RWPE1 (cell line): ENCODE measurements around the gene BICDL2.

Experiments used
- CTCF ChIA-PET: fragments of 350-600 bp; sonication (Branson Sonifier 250); formaldehyde crosslinking; extraction: SDS; loops from one replicate; lab custom pipeline; 2021; lab: Yijun Ruan, JAX
- POLR2A ChIA-PET: fragments of 400-600 bp; formaldehyde crosslinking; extraction: SDS; loops from one replicate; lab custom pipeline; 2020; ENCODE audit warnings: antibody characterized with exemption; ENCODE audit not compliant: low non-redundant PET; lab: Yijun Ruan, JAX
- DNase-seq: peaks from one replicate; pipeline ENCODE4 v3.0.0; 2012; ENCODE audit warnings: low spot score
- H3K27ac ChIP-seq: fragments of 450-650 bp; 2 replicates; pipeline ENCODE4 v1.5.1; 2017
- TF ChIP-seq, protein P1 (sequence below): fragments of 450-650 bp; conservative IDR thresholded peaks from 2 replicates; pipeline ENCODE4 v1.5.1; 2017; ENCODE audit warnings: low read depth, mild to moderate bottlenecking

Gene BICDL2

DNA sequence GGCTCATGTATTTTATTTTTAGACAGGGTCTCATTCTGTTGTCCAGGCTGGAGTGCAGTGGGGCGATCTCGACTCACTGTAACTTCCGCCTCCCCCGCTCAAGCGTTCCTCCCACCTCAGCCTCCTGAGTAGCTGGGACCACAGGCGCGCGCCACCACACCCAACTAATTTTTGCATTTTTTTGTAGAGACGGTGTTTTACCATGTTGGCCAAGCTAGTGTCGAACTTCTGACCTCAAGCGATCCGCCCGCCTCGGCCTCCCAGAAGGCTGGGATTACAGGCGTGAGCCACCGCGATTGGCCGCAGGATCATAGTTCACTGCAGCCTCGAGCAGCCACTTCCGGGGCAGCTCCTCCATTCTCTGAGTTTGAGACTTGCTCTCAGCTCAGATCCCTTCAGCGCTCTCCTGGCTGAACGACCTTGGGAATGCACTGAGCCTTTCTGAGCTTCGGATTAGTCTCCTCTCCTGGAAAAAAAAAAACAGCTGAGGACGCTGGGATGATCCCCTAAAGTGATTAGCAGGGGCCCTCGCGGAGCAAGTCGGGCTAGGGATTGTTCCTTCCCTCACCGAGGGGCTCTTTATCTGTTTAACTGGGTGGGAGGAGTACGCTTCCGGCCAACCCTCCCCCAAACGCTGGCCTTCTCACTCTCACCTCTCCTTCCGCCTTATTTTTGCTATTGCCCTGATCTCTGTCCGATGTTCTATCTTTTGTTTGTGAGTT lies 55.4 kb downstream of the BICDL2 start:
- TF ChIP-seq, protein P1, sequence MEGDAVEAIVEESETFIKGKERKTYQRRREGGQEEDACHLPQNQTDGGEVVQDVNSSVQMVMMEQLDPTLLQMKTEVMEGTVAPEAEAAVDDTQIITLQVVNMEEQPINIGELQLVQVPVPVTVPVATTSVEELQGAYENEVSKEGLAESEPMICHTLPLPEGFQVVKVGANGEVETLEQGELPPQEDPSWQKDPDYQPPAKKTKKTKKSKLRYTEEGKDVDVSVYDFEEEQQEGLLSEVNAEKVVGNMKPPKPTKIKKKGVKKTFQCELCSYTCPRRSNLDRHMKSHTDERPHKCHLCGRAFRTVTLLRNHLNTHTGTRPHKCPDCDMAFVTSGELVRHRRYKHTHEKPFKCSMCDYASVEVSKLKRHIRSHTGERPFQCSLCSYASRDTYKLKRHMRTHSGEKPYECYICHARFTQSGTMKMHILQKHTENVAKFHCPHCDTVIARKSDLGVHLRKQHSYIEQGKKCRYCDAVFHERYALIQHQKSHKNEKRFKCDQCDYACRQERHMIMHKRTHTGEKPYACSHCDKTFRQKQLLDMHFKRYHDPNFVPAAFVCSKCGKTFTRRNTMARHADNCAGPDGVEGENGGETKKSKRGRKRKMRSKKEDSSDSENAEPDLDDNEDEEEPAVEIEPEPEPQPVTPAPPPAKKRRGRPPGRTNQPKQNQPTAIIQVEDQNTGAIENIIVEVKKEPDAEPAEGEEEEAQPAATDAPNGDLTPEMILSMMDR, result no peak
- CTCF ChIA-PET, result interaction anchor here (0.7 to 1.0 kb wide), 3 partner anchors 9 to 65 kb away, joined by 3 to 8 read pairs (median 3); partner anchors contain the start of gene MMP25
- peak overlapping the region; percentile 84 for H3K27ac ChIP-seq
- POLR2A ChIA-PET, result interaction anchor here (0.5 to 1.5 kb wide), 4 partner anchors 11 to 59 kb away, joined by 3 to 7 read pairs (median 3); partner anchors contain the start of gene PAQR4
- no peak for DNase-seq

DNA sequence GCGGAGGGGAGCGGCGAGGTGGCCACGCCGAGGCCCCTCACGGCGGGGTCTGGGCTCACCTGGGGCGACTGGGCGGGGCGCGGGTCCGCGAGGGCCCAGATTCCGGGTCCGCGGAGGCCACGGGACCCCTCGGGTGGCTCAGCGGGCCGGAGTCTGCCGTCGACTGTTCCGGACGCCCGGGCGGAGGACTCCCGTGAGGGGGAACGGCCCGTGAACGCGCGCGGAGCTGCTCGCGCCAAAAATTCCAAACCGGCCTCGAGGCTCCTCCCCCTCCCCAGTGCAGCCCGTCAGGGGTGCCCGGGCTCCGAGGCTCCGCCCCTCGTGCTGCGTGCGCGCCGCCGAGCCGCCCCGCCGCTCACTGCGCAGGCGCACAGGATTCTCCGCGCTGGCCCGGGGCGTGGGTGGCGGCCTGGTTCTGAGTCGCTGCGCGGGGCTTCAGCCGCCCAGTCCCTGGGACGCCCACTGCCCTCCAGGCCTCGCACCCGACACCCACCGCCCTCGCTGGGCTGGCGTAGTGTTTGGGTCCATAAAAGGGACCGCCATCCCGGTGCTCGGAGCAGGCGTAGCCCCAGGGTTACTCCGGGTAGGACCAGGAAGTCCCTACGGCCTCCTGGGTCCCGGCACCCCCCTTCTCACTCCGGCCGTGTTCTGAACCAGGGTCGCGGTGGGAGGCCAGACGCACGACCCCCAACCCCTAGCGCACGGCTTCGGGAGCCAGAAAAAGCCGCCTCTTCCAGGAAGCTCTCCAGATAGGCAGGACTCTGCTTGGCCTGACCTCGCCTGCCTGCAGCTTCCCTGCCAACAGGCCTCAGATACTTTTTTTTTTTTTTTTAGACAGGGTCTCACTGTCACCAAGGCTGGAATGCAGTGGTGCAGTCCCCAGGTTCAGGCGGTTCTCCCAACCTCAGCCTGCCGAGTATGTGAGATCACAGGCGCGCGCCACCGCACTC lies 56.2 kb downstream of the BICDL2 start, which contains the start of gene PKMYT1:
Gene PKMYT1 (minus strand): TSS at position 220 of the 950 bp plus-strand sequence. CDS start 789 bp downstream, outside the sequence.
- peak within 1 kb of the TSS; percentile 84 for H3K27ac ChIP-seq
- TF ChIP-seq, protein P1, result no peak
- ChIA-PET POLR2A (interaction anchor here (0.5 to 1.5 kb wide), 4 partner anchors 10 to 58 kb away, joined by 3 to 7 read pairs (median 3); partner anchors contain the start of gene PAQR4), CTCF (interaction anchor here (0.6 to 1.5 kb wide), 5 partner anchors 8 to 66 kb away, joined by 3 to 8 read pairs (median 6); partner anchors contain the start of gene MMP25)
- peak; percentile 99 for DNase-seq

DNA sequence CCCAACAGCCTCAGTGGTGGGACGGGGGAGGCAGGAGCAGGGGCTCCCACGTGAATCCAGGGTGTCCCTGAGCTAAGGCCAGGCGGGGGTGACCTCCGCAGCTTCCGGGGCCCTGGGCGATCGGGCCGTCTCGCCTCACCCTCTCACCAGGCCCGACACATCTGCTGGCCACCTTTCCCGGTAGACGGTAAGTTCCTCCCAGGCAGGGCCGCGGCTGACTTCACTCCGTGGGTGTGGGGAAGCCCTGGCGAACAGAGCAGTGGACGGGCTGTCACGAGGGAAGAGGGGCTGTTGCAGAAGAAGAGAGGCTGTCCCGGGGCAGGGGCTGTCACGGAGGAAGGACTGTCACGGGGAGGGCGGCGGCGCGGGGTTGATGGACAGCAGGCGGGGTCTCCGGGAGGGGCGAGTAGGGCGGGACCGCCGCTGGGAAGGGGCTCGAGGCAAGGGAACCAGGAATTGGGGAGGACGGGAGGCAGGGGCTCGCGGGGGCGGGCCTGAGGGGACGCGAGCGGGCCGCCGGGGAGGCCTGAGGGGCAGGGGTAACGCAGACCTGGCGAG lies 57.0 kb downstream of the BICDL2 start:
- H3K27ac ChIP-seq, result peak overlapping the region; percentile 84
- DNase-seq, result no peak
- TF ChIP-seq, protein P1, result no peak
- POLR2A ChIA-PET, result interaction anchor here (1.5 kb wide), 1 partner anchor 9 kb away, joined by 3 read pairs; no protein-coding TSS in a partner anchor
- CTCF ChIA-PET, result interaction anchor here (1.5 kb wide), 1 partner anchor 10 kb away, joined by 8 read pairs; no protein-coding TSS in a partner anchor
